Measurements from ENCODE around the gene SPATA2L. TPM values are rescaled to one million over a fixed set of nuclear protein-coding genes. Genes with fewer than 3 reads are reported as not detected.

SPATA2L gene
- polyA plus RNA-seq, 1 of the 3 experiments (the other 2 are of a cell fraction): 8.6 TPM

DNA sequence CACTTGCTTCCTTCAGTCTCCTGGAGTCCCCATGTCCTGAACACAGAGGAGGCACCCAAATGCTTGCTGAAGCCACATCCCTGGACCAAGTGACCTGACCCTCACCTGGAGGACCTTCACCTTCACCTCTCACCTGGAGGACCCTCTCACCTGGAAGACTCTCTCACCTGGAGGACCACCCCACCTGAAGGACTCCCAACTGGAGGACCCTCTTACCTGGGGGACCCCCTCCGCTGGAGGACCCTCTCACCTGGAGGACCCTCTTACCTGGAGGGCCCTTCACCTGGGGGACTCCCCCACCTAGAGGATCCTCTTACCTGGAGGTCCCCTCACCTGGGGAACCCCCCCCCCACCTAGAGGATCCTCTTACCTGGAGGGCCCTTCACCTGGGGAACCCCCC, 15.6 kb downstream of the SPATA2L start:
- no peaks in the 10 kb centered on the region for H3K27me3 ChIP-seq (ENCODE audit: insufficient read depth)
- H3K4me2 ChIP-seq: no peak overlapping the region
- ChIA-PET POLR2A (interaction anchor here (1.0 to 1.5 kb wide), 6 partner anchors 9 to 120 kb away, joined by 3 to 10 read pairs (median 4); no protein-coding TSS in a partner anchor), CTCF (interaction anchor here (0.7 to 2.3 kb wide), 5 partner anchors 15 to 224 kb away, joined by 3 to 22 read pairs (median 3); partner anchors contain the start of gene SPATA2L)
- no peak overlapping the region for H3K9ac ChIP-seq
- peaks cover 3% of the 10 kb centered on the region for H3F3A ChIP-seq (replicated peaks; ENCODE audit: insufficient read depth)
- no peak overlapping the region for H2AFZ ChIP-seq (ENCODE audit: low read depth)
- peaks cover 36% of the 10 kb centered on the region for H3K79me2 ChIP-seq (ENCODE audit: insufficient read depth)
- peaks cover 4 to 7% of the 10 kb centered on the region in 2 experiments; a peak in 1 of 4 replicates for H3K4me1 ChIP-seq (ENCODE audit: control insufficient read depth in 1 of 2, insufficient read depth in 2 of 2, low read depth in 1 of 2, low read length in 1 of 2)
- H3K27ac ChIP-seq (ENCODE audit: low read depth in 2 of 2, low read length in 1 of 2): no peak overlapping the region
- 100% methylated on average over 1 of the region's 1 CpG for whole genome bisulfite sequencing (ENCODE audit: low lambda C conversion rate)
- H3K9me2 ChIP-seq: no peaks in the 10 kb centered on the region
- no peaks in the 10 kb centered on the region for H3K9me3 ChIP-seq
- no peak for TF ChIP-seq RAD21 (IDR thresholded peaks at IDR 0.05; ENCODE audit: low read length)
- no peak for TF ChIP-seq TAF1 (IDR thresholded peaks at IDR 0.05; ENCODE audit: borderline replicate concordance, low read depth, low read length)
- no peak for TF ChIP-seq FOXJ3 (CRISPR knock-in tag; IDR thresholded peaks at IDR 0.05)
- TF ChIP-seq, protein P1, sequence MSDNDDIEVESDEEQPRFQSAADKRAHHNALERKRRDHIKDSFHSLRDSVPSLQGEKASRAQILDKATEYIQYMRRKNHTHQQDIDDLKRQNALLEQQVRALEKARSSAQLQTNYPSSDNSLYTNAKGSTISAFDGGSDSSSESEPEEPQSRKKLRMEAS (IDR thresholded peaks at IDR 0.05; ENCODE audit: low read depth): no peak
- no peak for TF ChIP-seq YY1 (IDR thresholded peaks at IDR 0.05; ENCODE audit: low read depth)
- TF ChIP-seq, protein P2, sequence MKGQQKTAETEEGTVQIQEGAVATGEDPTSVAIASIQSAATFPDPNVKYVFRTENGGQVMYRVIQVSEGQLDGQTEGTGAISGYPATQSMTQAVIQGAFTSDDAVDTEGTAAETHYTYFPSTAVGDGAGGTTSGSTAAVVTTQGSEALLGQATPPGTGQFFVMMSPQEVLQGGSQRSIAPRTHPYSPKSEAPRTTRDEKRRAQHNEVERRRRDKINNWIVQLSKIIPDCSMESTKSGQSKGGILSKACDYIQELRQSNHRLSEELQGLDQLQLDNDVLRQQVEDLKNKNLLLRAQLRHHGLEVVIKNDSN (IDR thresholded peaks at IDR 0.05; ENCODE audit: borderline replicate concordance, low read depth): no peak
- TF ChIP-seq, protein P3, sequence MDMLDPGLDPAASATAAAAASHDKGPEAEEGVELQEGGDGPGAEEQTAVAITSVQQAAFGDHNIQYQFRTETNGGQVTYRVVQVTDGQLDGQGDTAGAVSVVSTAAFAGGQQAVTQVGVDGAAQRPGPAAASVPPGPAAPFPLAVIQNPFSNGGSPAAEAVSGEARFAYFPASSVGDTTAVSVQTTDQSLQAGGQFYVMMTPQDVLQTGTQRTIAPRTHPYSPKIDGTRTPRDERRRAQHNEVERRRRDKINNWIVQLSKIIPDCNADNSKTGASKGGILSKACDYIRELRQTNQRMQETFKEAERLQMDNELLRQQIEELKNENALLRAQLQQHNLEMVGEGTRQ (IDR thresholded peaks at IDR 0.05; ENCODE audit: borderline replicate concordance, low read depth, low read length): no peak
- no peak for DNase-seq
- no peak overlapping the region for H3K4me3 ChIP-seq (ENCODE audit: low read depth in 2 of 2, low read length in 1 of 2)
- H4K20me1 ChIP-seq (ENCODE audit: insufficient read depth): no peaks in the 10 kb centered on the region
- H3K36me3 ChIP-seq (replicated peaks in 1 of 2; ENCODE audit: control insufficient read depth in 1 of 2, insufficient read depth in 2 of 2, low read length in 1 of 2): peaks cover 7 to 8% of the 10 kb centered on the region in 2 experiments

- TF ChIP-seq SMC3 (IDR thresholded peaks at IDR 0.05; ENCODE audit: low read depth, low read length) (no peak), YY1 (IDR thresholded peaks at IDR 0.05; ENCODE audit: low read depth) (peak; percentile 33; the same call in 1 of the 2 replicates), SIN3A (IDR thresholded peaks at IDR 0.05; ENCODE audit: borderline replicate concordance, low read depth, low read length) (no peak), GABPA (IDR thresholded peaks at IDR 0.05; ENCODE audit: low read depth) (no peak)
- Histone ChIP-seq H3K9me3 (peaks cover 14% of the 10 kb centered on the region; the same call in 1 of the 2 replicates), H3K27ac (ENCODE audit: low read depth in 2 of 2, low read length in 1 of 2) (no peak overlapping the region), H3K4me3 (ENCODE audit: low read depth in 2 of 2, low read length in 1 of 2) (no peak overlapping the region), H3K4me2 (no peak overlapping the region), H3K9me2 (no peaks in the 10 kb centered on the region), H3K9ac (no peak overlapping the region), H4K20me1 (ENCODE audit: insufficient read depth) (no peaks in the 10 kb centered on the region), H3K36me3 (replicated peaks in 1 of 2; ENCODE audit: control insufficient read depth in 1 of 2, insufficient read depth in 2 of 2, low read length in 1 of 2) (no peaks in the 10 kb centered on the region), H3K27me3 (ENCODE audit: insufficient read depth) (no peaks in the 10 kb centered on the region), H3F3A (replicated peaks; ENCODE audit: insufficient read depth) (no peaks in the 10 kb centered on the region), H2AFZ (ENCODE audit: low read depth) (no peak overlapping the region), H3K4me1 (ENCODE audit: control insufficient read depth in 1 of 2, insufficient read depth in 2 of 2, low read depth in 1 of 2, low read length in 1 of 2) (no peaks in the 10 kb centered on the region), H3K79me2 (ENCODE audit: insufficient read depth) (no peaks in the 10 kb centered on the region)
- POLR2A ChIA-PET: no interaction called here
- DNase-seq: no peak
- 84% methylated on average over 2 of the region's 2 CpGs for WGBS (ENCODE audit: low lambda C conversion rate)
- CTCF ChIA-PET: no interaction called here
Observed at GRCh38 chr16:89678258-89678657, 23.2 kb downstream of the SPATA2L start.

Measured in SK-N-SH (cell line).